HL-60 (cell line): ENCODE results near the gene TBC1D9.

Source experiments
- CTCF ChIP-seq: IDR thresholded peaks from one replicate; pipeline ENCODE4 v1.5.1; 2011; ENCODE audit warnings: low read length, control low read depth, inconsistent platforms; ENCODE audit not compliant: insufficient read depth
- GABPA ChIP-seq: IDR thresholded peaks from 2 replicates; pipeline ENCODE4 v1.6.1; 2012; ENCODE audit warnings: low read depth
- POLR2AphosphoS5 ChIP-seq: IDR thresholded peaks from 2 replicates; pipeline ENCODE4 v1.6.1; 2012; ENCODE audit warnings: low read depth
- REST ChIP-seq: IDR thresholded peaks from 2 replicates; pipeline ENCODE4 v1.6.1; 2012; ENCODE audit warnings: low read depth; ENCODE audit not compliant: insufficient replicate concordance

GRCh38 chr4:140735317-140735716, 20.9 kb downstream of the TBC1D9 start:
- TF ChIP-seq REST (no peak), CTCF (no peak), POLR2AphosphoS5 (no peak), GABPA (no peak)
